Glutamatergic neuron (in vitro differentiated cells): ENCODE measurements around the gene CES4A. TPM values are rescaled to one million over a fixed set of nuclear protein-coding genes. Genes with fewer than 3 reads are reported as not detected.

Experiments used
- DNase-seq: peaks from one replicate; pipeline ENCODE4 v3.0.0; 2022
- H3K27ac Mint-ChIP-seq: one replicate; pipeline ENCODE4 v1.8.0; 2020; ENCODE audit warnings: mild to moderate bottlenecking, mixed read lengths, inconsistent platforms; ENCODE audit not compliant: unreplicated experiment
- H3K27me3 Mint-ChIP-seq: one replicate; pipeline ENCODE4 v1.8.0; 2020; ENCODE audit warnings: mild to moderate bottlenecking, moderate library complexity, mixed read lengths, inconsistent platforms; ENCODE audit not compliant: unreplicated experiment
- H3K36me3 Mint-ChIP-seq: one replicate; pipeline ENCODE4 v1.8.0; 2020; ENCODE audit warnings: mild to moderate bottlenecking, mixed read lengths, inconsistent platforms; ENCODE audit not compliant: unreplicated experiment
- H3K4me1 Mint-ChIP-seq: one replicate; pipeline ENCODE4 v1.8.0; 2020; ENCODE audit warnings: mild to moderate bottlenecking, low read depth, mixed read lengths, inconsistent platforms; ENCODE audit not compliant: unreplicated experiment
- H3K4me3 Mint-ChIP-seq: one replicate; pipeline ENCODE4 v1.8.0; 2020; ENCODE audit warnings: mild to moderate bottlenecking, mixed read lengths, inconsistent platforms; ENCODE audit not compliant: unreplicated experiment
- H3K9me3 Mint-ChIP-seq: one replicate; pipeline ENCODE4 v1.8.0; 2020; ENCODE audit warnings: mild to moderate bottlenecking, moderate library complexity, mixed read lengths, inconsistent platforms; ENCODE audit not compliant: unreplicated experiment
- total RNA-seq: library from RNA; stranded (reverse); fragmentation: NEBNext Ultra II Directional; extraction: Animal tissue kit (Norgen Biotek cat#: 25700); gene quantifications from one replicate; pipeline ENCODE4 v1.2.1, GENCODE V29; 2021; ENCODE audit not compliant: unreplicated experiment
- TF ChIP-seq, protein P1 (sequence below): fragments of 200-600 bp; sonication (generic); IDR thresholded peaks from one replicate; pipeline ENCODE4 v1.5.0; 2021; ENCODE audit not compliant: partially characterized antibody, unreplicated experiment

The CES4A gene
- total RNA-seq, 1 donor from 2014 or later = 3.6 TPM

GRCh38 chr16:66947302-66948065 is 40.9 kb upstream of the CES4A start:
- peaks cover 6% of the 10 kb centered on the region for H3K9me3 Mint-ChIP-seq
- no peak overlapping the region for H3K27ac Mint-ChIP-seq
- peak overlapping the region; percentile 76 for H3K4me3 Mint-ChIP-seq
- no peaks in the 10 kb centered on the region for H3K36me3 Mint-ChIP-seq
- TF ChIP-seq, protein P1, sequence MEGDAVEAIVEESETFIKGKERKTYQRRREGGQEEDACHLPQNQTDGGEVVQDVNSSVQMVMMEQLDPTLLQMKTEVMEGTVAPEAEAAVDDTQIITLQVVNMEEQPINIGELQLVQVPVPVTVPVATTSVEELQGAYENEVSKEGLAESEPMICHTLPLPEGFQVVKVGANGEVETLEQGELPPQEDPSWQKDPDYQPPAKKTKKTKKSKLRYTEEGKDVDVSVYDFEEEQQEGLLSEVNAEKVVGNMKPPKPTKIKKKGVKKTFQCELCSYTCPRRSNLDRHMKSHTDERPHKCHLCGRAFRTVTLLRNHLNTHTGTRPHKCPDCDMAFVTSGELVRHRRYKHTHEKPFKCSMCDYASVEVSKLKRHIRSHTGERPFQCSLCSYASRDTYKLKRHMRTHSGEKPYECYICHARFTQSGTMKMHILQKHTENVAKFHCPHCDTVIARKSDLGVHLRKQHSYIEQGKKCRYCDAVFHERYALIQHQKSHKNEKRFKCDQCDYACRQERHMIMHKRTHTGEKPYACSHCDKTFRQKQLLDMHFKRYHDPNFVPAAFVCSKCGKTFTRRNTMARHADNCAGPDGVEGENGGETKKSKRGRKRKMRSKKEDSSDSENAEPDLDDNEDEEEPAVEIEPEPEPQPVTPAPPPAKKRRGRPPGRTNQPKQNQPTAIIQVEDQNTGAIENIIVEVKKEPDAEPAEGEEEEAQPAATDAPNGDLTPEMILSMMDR = peak; percentile 96
- H3K4me1 Mint-ChIP-seq = peaks cover 8% of the 10 kb centered on the region
- DNase-seq = peak; percentile 83
- peaks cover 4% of the 10 kb centered on the region for H3K27me3 Mint-ChIP-seq

- TF ChIP-seq, protein P1 = no peak
- DNase-seq = no peak
- H3K4me1 Mint-ChIP-seq = peaks cover 11% of the 10 kb centered on the region
- H3K27me3 Mint-ChIP-seq = peaks cover 4% of the 10 kb centered on the region
- H3K9me3 Mint-ChIP-seq = peaks cover 6% of the 10 kb centered on the region
- no peak overlapping the region for H3K27ac Mint-ChIP-seq
- peak overlapping the region; percentile 76 for H3K4me3 Mint-ChIP-seq
- no peaks in the 10 kb centered on the region for H3K36me3 Mint-ChIP-seq
These were observed 40.1 kb upstream of the CES4A start for GRCh38 chr16:66948134-66948836.

GRCh38 chr16:66948837-66949225 is 39.6 kb upstream of the CES4A start:
- Mint-ChIP-seq H3K27me3 (peaks cover 4% of the 10 kb centered on the region), H3K9me3 (peaks cover 6% of the 10 kb centered on the region), H3K27ac (no peak overlapping the region), H3K4me1 (peaks cover 11% of the 10 kb centered on the region), H3K36me3 (no peaks in the 10 kb centered on the region), H3K4me3 (peak overlapping the region; percentile 76)
- TF ChIP-seq, protein P1 = no peak
- no peak for DNase-seq

GRCh38 chr16:66949472-66949871 is 38.9 kb upstream of the CES4A start:
- Mint-ChIP-seq H3K4me3 (no peak overlapping the region), H3K27ac (no peak overlapping the region), H3K27me3 (peaks cover 4% of the 10 kb centered on the region), H3K36me3 (no peaks in the 10 kb centered on the region), H3K9me3 (peaks cover 6% of the 10 kb centered on the region), H3K4me1 (peaks cover 11% of the 10 kb centered on the region)
- no peak for DNase-seq
- TF ChIP-seq, protein P1 = no peak

- peaks cover 5% of the 10 kb centered on the region for H3K27me3 Mint-ChIP-seq
- H3K9me3 Mint-ChIP-seq = peaks cover 6% of the 10 kb centered on the region
These were observed 38.0 kb upstream of the CES4A start for GRCh38 chr16:66950437-66950836.

More at GRCh38 chr16:66950437-66950836, 38.0 kb upstream of the CES4A start:
- no peak overlapping the region for H3K4me3 Mint-ChIP-seq
- H3K27ac Mint-ChIP-seq = no peak overlapping the region
- no peak for DNase-seq
- H3K4me1 Mint-ChIP-seq = peaks cover 11% of the 10 kb centered on the region
- H3K36me3 Mint-ChIP-seq = no peaks in the 10 kb centered on the region
- TF ChIP-seq, protein P1 = no peak
